Measurements from ENCODE around the gene WIF1.

WIF1 gene

DNA sequence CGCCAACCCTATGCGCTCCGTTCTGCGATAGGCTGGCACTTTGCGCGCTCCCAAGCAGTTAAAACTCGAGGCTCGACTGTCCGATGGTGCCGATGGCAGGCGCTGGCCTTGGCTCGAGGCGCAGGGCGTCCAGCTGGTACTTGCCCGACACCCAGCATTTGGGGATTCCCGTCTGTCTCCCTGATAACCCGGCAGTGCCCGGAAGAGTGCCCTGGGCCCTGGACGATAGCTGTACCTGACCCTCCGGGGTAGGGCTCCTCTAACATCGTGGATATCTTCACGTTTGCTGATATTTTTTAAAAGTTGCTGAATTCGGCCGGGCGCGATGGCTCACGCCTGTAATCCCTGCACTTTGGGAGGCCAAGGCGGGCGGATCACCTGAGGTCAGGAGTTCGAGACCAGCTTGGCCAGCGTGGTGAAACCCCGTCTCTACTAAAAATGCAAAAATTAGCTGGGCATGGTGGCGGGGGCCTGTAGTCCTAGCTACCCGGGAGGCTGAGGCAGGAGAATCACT, 908 bp upstream of the WIF1 start:
- ATAC-seq, result no peak

GRCh38 chr12:65119063-65119462, 2.0 kb downstream of the WIF1 start:
- ATAC-seq, result no peak

GRCh38 chr12:65113621-65114035, 7.5 kb downstream of the WIF1 start:
- no peak for ATAC-seq

GRCh38 chr12:65106948-65107347, 14.2 kb downstream of the WIF1 start:
- ATAC-seq, result no peak

DNA sequence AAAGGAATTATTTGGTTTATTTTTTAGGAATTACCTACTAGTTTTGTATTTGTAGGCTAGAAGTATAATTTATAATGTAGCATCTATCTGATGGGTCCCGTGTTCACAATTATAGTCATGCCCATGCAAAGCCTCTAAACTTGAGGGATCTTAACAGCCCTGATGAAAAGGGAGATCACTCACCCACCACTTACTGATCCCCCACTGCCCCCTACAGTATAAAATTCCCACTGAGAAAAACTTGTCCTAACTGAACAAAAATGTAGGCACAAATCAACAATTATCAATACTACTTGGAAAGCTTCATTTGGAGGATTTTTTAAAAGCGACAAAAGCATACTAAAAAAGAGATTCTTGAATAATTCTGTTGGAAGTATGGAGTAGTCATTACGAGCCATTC, 21.0 kb downstream of the WIF1 start:
- no peak for ATAC-seq

GRCh38 chr12:65099182-65099581, 21.9 kb downstream of the WIF1 start:
- ATAC-seq, result no peak

DNA sequence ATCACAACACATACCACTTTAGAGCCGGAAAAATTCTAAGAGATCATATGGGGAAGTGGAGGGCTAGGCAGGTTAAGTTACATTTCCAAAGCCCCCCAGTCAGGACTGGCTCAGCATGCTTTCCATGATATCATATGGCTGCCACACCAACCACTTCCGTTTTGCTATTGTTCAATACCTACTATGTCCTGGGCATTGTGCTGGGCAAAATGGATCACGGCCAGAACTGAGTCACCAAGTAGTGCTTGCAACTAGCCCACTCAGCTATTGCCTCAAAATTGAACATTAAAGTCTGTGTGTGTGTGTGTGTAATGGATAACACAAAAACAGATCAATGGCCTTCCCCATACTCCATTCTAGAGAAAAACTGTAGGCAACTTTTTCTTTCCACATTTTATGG, 22.7 kb downstream of the WIF1 start:
- no peak for ATAC-seq

DNA sequence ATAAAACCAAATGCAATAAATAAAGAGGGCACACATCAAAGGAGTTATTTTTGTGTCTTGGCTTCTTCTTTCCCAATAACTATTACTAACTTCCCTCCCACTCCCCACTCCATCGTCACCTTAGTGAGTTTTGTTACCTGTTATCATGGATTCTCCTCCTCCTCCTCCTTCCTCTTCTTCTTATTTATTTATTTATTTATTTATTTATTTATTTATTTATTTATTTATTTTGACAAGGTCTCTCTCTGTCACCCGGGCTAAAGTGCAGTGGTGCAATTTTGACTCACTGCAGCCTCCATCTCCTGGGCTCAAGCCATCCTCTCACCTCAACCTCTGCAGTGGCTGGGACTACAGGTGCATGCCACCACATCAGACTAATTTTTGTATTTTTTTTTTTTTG, 26.4 kb downstream of the WIF1 start:
- no peak for ATAC-seq

- no peak for ATAC-seq
Measured at GRCh38 chr12:65093606-65094005, 27.5 kb downstream of the WIF1 start.

GRCh38 chr12:65090461-65090860, 30.6 kb downstream of the WIF1 start:
- ATAC-seq, result no peak

- no peak for ATAC-seq
Measured at GRCh38 chr12:65086236-65086635, 34.9 kb downstream of the WIF1 start.

DNA sequence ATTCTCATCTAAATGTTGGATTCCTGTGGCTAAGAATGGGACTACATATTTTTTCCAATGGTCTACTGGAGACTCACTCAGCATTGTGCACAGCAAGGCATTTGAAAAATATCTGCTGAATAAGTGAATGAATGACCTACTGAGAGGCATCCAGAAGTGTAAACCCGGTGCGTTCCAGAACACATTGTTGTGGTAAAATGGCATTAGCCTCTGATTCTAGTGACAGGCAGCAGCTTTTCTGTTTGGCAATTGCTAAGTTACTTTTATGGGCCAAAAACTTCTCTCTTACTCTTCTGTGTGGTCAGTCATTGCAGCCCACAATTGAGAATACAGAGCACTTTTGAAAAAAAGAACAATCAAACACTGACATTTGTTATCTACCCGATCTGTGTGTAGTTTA, 36.5 kb downstream of the WIF1 start:
- no peak for ATAC-seq

GRCh38 chr12:65083581-65083980, 37.5 kb downstream of the WIF1 start:
- no peak for ATAC-seq

- no peak for ATAC-seq
Measured at GRCh38 chr12:65082406-65082805, 38.7 kb downstream of the WIF1 start.

- no peak for ATAC-seq
Measured at GRCh38 chr12:65081496-65081895, 39.6 kb downstream of the WIF1 start.

GRCh38 chr12:65074932-65075331, 46.2 kb downstream of the WIF1 start:
- no peak for ATAC-seq

GRCh38 chr12:65069336-65069735, 51.8 kb downstream of the WIF1 start:
- ATAC-seq, result no peak

DNA sequence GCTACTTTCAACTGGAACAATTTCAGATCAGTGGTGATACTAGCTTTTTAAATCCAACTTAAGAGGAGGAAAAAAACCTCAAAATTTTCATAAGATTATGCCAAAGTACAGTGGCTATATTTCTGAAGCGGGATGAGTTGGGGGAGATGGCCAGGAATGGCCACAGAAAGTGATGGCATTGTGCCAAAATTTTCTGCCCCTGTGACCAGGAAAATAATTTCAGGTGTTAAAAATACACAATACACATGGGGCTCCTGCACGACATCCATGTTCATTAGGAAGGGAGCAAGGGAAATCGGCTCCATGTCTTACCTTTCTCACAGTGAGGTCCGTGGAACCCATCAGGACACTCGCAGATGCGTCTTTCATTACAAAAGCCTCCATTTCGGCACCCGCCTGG, 53.7 kb downstream of the WIF1 start:
- ATAC-seq, result no peak

GRCh38 chr12:65055859-65056258, 65.2 kb downstream of the WIF1 start:
- no peak for ATAC-seq

DNA sequence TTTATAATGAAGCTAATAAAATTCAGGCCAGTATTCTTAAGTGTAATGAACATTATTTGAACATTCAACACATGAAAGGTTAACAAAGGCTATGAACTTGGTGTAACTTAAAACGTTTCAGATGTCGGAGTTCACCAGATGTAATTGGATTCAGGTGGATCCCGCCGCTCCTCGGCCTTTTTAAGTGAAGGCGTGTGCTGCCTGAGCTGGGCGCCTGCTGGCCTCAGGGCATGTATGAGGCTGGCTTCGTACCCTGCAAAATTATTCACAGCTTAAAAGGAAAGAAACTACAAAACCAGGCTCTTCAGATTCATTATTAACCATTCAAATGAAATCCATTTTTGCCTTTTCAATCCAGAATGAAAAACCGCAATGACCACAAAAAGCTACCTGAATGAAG, 69.9 kb downstream of the WIF1 start:
- ATAC-seq, result no peak

DNA sequence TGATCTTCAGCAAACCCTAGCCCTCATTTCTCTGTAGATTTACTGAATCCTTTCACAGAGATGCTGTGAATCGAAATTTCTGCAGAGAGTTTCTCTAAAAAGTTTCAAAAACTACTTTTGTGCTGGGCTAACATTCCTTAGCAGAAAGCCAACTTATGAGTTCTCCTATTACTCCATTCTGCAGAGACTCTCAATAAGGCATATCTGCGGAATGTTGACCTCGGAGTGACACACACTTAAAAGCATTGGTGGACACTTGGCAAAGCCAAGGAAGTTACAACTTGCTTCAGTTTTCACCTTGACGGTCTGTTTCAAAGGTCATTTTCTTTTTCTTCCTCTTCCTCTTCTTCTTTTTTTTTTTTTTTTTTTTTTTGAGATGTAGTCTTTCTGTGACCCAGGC, 75.8 kb downstream of the WIF1 start:
- ATAC-seq, result no peak

DNA sequence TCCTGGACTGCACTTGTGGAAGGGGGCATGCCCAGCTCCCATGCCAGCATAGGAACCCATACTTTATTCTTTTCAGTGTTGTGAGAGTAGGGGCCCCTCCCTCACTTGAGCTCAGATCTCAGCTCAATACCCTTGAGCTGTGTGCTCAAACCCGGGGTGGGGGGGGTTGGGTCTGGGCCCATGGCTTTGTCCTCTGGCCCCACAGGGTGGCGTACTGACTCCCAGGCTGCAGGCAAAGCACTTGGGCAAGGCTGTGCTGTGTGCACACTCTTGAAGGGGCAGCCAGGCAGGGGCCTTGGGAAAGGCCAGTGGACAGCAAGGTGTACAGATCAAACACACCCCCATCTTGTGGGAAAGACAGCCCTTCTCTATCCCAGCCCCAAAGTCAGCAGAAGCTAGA, 81.8 kb downstream of the WIF1 start:
- ATAC-seq, result no peak

DNA sequence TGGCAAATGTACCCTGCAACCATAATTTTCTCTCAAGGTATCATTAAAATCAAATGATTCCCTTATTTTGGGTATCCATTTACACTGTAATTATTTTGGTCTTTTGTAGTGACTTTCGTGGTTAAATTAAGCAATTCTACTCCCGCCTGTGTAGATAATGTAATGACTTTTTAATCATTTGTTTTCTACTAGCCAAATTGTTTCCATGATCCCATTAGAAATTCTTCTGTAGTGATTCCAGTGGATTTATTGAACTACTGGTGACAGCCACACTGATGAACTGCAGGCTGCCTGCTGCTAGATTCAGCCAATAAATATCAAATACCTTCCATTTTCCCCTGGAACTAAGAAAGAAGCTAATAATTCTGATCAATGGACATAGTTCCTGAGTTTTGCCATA, 96.0 kb downstream of the WIF1 start:
- no peak for ATAC-seq

DNA sequence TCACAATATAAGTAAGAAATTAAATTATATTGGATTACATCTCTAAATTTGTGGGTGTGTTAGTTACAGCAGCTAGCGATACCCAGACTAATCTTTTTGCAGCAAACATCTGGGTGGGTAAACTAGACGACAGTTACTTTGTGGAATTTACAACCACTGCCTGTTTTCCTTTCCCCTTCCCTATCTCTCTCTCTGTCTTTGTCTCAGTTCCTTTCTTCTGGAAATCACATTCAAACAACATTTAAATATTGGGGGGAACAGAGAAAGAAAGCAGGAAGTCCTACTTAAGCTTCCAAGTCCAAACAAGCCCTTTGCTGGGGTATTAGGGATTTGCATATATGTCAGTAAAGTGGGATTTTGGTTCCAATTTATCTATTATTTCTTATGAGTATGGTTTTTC, 97.6 kb downstream of the WIF1 start:
- no peak for ATAC-seq

GRCh38 chr12:65022960-65023359, 98.1 kb downstream of the WIF1 start:
- no peak for ATAC-seq

DNA sequence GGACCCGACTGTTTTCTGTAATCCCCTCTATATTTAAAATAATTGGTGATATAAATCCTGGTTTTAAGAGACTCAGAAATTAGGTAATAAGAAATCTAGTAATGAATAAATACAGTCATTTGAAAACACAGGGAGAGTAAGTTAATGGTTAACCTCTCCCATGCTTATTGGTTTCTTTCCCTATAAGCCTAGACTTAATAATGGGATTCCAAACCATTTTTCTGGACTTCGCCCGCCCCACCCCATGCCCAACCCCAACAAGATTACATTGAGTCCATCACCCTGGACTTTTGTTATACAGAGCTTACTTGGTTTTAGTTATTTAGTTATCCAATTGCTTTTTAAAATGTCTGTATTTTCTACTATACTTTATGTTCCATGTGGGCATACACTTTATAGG, 98.7 kb downstream of the WIF1 start:
- ATAC-seq, result no peak

Measured in activated CD4-positive, CD25-positive, alpha-beta regulatory T cell treated with anti-CD3 and anti-CD28 coated beads, Interleukin-2, amount 50 U/mL, for 24 hours (primary cell).